Limb (tissue), 2 donors: ENCODE results near the gene LIPE.

Experiments
- DNase-seq, 2 donors: peaks; one replicate each; pipeline ENCODE4 v3.0.0-alpha.2; 2016; ENCODE audit errors: extremely low spot score in 2 of 2

The LIPE gene

DNA sequence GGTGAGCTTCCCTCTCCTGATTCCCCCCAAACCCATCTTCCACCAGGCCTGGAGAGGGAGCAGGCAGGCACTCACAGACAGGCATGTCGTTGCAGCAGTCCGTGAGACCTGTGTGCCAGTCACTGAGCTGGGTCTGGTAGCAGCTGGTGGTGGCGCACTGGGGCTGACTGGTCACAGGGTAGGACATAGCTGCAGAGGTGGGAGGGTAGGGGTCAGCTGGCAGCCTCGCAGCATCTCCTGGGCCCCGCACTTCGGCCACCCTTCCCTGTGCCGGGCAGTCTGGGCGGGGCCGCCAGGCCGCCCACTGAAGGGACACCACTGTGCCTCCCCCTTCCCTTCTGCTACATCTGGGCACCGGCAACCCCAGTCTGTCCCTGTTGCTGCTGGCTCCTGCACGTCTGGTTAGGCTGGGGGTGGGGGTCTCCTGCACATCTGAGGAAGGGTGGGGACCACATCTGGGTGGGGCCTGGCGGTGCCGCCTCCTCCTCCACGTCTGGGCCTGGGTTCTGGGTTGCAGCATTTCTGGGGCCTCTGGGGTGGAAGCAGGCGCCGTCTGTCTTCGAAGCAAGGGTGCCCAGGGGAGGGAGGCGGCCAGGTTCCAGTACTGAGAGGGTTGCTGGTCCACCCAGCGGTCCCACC, 38.2 kb downstream of the LIPE start:
- DNase-seq = no peak

DNA sequence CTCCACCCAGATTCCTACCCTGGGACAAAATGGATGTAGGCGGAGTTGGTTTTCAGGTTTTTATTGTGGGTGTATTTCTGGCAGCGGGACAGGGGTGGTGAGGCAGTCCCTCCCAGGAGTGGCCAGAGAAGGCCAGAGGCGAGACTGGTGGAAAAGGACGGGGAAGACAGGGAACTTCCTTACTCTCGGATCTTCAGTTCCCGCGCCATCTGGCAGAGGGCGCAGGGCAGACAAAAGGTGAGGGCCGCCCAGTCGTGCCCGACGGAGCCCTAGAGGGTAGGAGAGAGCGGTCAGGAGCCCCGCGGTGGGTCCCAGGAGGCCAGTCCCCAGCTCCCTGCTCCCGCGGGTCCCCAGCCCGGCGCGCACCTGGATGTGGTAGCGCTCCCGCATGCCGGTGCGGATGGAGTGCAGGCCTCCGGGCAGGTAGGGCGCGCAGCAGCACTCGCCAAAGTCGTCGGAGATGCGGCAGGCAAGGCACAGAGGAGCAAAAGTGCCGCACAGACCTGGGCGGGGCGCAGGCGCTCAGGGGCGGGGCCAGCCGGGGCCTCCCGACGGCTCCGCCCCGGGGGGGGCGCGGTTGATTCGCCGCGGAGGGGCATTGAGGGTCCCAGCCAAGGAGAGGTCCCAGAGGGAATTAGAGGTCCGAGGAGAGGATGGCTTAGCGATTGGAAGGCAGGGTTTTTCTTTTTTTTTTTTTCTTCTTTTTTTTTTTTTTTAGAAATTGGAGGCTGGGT, 40.0 kb downstream of the LIPE start:
- DNase-seq = peak in 1 of 2 donors; percentile 56

DNA sequence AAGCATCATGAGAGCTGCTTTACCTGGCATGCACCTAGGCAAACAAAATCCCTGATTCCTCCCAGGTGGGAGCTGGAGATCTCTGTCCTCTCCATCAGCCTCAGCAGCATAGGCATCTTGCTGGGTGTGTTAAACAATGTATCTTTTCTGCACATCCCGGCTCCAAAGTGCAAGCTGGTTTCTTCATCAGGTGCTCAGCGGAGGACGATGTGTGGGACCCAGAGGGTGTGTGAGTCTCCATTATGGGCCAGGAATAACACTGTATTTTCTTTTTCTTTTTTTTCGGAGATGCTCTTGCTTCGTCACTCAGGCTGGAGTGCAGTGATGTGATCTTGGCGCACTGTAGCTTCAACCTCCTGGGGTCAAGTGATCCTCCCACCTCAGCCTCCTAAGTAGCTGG, 47.0 kb downstream of the LIPE start:
- DNase-seq = no peak

DNA sequence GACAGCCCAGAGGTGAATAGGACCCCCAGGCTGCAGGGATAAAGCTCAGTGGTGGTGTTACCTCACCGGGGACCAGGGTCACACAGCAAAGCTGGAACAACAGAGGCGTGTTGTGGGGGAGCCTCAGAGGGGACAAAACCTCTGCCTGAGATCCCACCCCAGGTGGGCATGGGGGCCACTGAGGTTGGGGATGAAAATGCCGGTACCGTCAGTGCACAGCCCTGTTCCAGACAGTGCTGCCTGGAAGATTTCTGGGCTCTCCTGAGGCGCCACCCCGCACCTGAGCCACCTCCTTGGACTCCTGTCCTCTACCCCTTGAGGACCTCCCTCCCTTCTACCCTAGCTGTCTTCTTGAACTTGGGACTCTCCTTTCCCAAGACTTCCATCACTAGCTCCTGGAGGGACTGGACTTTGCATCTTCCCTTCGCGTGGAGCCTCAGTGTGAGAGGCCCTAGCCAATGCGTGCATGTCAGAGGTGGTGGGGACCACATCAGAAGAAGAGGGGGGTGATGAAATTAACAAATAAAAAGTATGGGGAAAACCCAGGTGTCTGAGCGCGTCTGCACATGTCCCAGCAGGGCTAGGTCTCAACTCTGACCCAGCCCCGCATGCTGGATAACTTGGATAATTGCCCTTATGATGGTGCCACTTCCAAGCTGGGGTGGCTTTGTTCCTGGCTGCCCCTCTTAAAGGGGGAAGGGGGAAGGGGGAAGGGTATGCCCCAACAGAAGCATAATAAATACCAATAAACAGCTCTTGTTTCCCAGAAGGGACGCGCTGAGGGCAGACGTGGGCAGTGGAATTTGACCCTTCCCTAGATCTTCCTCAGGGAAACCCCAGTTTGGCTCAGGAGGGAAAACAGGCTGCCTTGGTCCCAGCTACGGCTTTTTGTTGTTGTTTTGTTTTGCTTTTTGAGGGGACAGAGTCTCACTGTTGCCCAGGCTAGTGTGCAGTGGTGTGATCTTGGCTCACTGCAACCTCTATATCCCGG, 48.7 kb downstream of the LIPE start:
- DNase-seq = no peak

DNA sequence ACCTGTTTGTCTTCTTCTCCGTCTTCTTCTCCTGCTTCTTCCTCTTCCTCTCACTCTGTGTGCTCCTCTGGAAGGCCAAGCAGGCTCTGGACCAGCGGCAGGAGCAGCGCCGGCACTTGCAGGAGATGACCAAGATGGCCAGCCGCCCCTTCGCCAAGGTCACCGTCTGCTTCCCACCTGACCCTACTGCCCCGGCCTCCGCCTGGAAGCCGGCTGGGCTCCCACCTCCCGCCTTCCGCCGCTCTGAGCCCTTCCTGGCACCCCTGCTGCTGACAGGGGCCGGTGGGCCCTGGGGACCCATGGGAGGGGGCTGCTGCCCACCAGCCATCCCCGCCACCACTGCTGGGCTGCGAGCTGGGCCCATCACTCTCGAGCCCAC, 51.0 kb downstream of the LIPE start:
- DNase-seq = no peak

DNA sequence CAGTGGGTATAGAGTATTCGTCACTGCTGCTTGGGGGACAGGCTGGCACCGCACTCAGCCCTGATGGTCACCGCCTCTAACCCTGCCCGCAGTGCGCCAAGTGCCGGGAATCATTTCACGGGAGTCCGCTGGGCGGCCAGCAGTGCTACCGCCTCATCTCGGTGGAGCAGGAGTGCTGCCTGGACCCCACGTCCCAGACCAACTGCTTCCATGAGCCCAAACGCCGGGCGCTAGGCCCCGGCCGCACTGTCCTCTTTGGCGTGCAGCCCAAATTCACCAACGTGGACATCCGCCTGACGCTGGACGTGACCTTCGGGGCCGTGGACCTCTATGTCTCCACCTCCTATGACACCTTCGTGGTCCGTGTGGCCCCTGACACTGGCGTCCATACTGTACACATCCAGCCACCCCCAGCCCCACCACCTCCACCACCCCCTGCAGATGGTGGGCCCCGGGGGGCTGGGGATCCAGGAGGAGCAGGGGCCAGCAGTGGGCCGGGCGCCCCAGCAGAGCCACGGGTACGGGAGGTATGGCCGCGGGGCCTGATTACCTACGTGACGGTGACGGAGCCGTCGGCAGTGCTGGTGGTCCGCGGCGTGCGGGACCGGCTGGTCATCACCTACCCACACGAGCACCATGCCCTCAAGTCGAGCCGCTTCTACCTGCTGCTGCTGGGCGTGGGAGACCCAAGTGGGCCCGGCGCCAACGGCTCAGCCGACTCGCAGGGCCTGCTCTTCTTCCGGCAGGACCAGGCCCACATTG, 51.6 kb downstream of the LIPE start:
- DNase-seq = no peak

DNA sequence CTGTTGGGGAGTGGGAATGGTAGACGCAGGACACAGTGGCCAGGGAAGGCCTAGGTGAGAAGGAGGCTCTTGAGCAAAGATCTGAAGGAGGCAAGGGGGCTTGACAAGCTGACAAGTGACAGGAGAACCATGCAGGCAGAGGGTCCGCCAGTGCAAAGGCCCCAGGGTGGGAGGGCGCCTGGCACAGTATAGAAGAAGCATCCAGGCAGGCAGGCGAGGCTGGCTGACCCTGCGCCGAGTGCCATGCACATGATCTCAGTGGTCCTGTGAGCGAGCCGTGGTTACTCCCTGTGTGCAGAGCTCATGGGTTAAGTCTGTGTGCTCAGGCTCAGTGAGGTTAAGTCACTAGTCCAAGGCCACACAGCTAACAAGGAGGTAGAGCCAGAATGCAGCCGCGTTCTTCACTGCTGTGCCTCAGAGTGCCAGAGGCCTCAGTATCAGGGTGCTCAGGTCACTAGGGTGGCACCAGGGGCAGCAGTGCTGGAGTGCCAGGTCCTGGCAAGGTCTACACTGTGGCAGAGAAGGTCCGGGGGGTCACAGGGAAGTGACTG, 52.3 kb downstream of the LIPE start:
- DNase-seq = no peak

DNA sequence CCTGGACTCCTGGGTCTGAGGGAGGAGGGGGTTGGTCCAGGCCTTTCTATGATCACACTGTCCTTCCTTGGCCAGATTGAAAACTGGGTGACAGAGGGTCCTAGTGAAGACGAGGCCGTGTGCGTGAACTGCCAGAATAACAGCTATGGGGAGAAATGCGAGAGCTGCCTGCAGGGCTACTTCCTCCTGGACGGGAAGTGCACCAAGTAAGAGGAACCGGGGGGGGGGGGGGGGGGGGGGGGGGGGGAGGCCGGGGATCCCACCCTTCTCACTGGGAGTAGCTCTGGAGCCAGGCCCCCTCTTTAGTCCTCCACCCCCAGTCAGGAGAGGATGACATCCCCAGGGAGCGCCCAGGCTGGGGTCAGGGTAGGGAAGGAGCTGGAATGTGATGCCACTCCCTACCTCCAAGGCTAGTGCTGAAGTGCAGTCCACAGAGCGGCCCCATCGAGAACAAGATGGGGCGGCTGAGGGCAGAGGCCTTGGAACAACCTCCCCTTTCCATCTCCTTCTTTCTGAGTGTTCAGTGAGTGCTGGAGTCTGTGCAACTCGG, 56.5 kb downstream of the LIPE start:
- no peak for DNase-seq

DNA sequence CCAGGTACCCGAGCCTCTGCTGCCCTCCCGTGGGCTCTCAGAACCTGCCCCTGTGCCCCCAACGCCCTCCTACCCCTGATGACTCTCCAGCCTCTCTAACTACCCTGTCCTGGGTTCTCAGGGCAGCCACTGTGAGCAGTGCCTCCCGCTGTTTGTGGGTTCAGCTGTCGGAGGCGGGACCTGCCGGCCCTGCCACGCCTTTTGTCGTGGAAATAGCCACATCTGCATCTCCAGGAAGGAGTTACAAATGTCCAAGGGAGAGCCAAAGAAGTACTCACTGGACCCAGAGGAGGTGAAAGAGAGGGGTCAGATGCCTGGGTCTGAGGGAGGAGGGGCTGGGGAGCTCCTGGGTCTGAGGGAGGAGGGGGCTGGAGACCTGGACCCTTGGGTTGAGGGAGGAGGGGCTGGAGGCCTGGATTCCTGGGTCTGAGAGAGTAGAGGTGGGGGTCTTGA, 57.1 kb downstream of the LIPE start:
- DNase-seq = no peak

DNA sequence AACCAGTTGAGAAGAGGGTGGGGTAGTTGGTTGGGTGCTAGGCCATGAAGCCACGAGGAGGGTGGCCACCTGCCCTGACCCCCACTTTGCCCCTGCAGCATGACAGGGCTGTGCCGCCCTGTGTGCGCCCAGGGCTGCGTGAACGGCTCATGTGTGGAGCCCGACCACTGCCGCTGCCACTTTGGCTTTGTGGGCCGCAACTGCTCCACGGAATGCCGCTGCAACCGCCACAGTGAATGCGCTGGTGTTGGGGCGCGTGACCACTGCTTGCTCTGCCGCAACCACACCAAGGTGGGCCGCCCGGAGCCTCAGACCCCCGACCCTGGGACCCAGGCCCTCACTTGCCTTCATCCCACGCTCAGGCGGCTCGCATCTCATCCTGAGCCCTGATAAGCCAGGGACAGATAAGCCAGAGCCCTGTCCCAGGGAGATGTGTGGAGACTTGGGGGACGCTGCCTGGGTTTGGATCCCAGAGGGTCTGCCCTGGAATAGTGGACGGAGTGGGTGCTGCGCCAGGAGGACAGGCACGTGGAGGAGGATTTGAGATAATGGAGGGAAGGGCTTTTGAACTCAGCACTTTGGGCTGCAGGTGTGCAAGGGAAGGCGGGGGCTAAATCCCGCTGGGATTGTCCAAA, 57.6 kb downstream of the LIPE start:
- no peak for DNase-seq

DNA sequence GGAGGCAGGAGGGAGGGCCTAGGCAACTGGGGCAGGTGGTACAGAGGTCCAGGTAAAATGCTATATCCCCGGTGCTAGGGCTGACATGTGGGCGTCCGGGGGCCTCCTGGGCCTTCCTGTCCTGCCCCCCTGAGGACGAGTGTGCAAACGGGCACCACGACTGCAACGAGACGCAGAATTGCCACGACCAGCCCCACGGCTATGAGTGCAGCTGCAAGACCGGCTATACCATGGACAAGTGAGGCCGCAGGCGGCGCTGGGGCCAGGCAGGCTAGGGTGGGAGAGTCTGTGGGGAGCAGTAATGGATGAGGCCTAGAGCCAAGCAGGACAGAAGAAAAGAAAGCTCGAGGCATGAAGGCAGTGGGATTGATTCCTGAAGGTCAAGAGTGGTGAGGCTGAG, 58.4 kb downstream of the LIPE start:
- DNase-seq = no peak

DNA sequence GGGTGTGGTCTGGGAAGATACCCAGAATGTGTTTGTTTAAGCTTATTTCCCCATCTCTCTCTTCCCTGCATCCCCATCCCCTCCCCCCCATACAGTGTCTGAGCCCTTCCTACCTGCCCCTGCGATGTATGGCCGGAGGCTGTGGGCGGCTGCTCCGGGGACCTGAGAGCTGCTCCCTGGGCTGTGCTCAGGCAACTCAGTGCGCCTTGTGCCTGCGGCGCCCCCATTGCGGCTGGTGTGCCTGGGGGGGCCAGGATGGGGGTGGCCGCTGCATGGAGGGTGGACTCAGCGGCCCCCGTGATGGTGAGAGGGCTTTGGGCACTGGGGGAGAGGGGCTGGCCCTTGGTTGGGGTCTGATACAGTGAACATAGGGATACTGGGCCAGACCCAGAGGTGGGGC, 58.8 kb downstream of the LIPE start:
- no peak for DNase-seq

DNA sequence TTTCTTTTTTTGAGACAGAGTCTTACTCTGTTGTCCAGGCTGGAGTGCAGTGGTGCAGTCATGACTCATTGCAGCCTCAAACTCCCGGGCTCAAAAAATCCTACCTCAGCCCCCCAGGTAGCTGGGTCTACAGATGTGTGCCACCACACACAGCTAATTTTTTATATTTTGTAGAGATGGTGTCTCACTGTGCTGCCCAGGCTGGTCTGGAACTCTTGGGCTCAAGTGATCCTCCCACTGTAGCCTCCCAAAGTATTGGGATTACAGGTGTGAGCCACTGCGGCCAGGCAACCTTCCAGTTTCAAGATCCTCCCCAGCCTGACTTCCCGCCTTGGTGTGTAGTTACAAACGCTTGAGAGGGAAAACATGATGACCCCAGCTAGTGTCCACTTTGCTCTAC, 59.3 kb downstream of the LIPE start:
- DNase-seq = no peak

DNA sequence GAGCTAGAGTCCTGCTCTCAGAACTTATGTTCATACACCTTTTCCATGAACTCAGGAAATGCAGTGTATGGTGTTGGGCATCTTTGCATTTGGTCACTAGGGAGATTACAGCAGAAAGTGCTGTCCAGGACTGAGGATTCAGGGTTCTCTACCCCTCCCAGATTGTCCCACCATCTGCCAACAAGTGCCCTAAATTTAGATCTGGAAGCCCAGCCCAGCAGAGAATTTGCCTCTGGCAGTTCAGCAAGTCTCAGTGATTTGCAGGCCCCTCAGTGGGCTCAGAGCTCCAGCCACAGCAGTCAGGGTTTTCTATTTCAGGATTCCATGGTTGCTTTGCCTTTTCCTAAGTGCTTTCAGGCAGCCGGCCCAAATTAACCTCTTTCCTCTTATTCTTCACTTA, 60.5 kb downstream of the LIPE start:
- peak in 1 of 2 donors; percentile 8 for DNase-seq

DNA sequence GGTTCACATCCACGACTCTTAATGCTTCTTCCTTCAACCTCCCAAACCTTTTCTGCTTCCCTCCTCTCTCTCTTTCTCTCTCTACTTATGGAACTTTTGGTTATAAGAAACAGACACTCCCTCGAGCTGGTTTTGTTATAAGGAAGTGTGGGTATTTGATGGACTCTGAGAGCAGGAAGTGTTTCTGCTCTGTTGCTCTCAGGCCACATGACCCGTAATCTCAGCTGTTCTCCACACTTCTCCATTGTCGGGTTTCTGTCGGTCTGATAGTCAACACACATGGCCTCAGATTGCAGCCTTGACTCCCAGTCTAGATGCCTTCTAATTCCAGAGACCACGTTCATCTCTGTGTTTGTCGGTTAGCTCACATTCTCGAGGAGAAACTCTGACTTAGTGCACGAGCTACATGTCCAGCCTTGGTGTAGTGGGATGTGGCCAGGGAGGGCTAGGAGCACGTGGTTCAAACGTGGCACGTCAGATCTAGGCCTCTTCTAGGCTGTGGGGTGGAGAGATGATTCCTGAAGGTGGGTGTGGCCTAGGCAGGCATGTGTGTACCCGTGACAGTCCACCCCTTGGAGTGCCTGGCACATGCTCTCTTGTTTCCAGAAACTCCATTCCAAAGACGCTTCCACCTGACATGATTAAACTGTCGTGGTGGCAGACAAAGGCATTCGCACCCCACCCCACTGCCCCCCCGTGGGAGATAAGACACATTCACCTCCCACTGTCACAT, 63.4 kb downstream of the LIPE start:
- no peak for DNase-seq

DNA sequence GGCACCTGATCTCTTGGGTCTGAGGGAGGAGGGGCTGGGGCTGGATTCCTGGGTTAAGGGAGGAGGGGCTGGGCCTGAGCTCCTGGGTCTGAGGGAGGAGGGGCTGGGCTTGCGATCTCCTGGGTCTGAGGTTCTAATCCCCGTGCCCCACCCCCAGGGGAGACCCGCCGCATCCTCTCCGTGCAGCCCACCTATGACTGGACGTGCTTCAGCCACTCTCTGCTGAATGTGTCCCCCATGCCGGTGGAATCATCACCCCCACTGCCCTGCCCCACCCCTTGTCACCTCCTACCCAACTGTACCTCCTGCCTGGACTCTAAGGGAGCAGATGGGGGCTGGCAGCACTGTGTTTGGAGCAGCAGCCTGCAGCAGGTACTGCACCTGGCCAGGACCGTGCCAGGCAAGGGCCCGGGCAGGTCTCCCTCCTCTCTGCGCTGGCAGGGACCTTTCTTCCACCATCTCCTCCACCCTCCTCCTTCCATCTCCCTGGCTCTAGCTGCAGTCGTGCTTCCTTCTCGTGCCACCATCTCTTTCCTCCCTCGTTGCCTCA, 64.2 kb downstream of the LIPE start:
- no peak for DNase-seq

DNA sequence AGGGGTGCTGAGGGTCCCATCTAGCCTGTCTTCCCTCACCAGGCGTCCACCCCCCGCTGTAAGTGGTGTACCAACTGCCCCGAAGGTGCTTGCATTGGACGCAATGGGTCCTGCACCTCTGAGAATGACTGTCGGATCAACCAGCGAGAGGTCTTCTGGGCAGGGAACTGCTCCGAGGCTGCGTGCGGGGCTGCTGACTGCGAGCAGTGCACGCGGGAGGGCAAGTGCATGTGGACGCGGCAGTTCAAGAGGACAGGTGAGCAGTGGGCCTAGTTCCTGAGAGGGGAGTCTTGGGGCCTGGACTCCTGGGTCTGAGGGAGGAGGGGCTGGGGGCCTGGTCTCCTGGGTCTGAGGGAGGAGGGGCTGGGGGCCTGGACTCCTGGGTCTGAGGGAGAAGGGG, 64.8 kb downstream of the LIPE start:
- DNase-seq = no peak

DNA sequence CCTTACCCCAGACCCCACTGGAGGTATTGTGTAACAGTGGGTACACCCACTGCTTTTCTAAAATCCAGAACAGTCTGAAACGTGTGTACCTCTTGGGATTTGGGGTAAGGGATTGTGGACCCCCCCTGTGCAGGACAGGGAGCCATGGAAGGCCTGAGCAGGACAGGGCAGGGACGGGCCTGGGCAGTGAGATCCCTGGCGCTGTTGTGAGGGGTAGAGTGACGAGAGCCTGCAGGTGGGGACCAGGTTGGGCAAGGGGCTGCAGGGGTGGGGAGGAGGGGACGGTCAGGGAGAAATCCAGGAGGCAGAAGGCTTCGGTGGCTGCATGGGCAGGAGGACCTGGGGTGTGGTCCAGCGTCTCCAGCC, 65.7 kb downstream of the LIPE start:
- DNase-seq = no peak

DNA sequence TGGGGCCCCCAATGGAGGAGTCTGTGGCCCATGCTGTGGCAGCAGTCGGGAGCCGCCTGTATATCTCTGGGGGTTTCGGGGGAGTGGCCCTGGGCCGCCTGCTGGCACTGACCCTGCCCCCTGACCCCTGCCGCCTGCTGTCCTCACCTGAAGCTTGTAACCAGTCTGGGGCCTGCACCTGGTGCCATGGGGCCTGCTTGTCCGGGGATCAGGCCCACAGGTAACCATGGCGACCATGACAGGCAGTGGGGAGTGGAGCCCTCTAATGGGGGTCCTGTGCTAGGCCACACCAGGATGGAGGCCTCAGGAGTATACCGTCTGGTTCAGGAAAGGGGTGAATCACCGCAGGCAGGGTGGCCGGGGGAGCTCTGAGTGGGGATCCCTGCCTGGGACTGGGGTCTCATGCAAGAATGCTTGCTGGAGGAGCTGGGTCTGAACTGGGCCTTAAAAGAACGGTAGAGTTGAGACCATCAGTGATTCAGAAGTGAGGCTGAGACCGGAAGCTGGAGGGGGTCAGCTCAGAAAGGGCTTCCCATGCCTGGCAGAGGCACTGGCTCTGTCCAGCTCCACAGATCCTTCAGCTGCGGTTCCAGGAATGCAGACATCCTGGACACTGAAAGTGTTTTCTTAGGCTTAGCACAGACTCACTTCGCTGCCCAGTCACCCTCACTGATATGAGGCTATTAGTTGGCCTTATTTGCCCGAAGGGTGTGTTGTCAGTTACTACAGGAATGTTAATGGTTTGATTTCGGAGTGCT, 66.2 kb downstream of the LIPE start:
- no peak for DNase-seq
